Measurements from ENCODE around the gene VPS18. TPM values are rescaled to one million over a fixed set of nuclear protein-coding genes. Genes with fewer than 3 reads are reported as not detected.

The VPS18 gene
- total and polyA plus RNA-seq, 2 experiments from 2014 or later = 5.9 to 42.5 TPM

DNA sequence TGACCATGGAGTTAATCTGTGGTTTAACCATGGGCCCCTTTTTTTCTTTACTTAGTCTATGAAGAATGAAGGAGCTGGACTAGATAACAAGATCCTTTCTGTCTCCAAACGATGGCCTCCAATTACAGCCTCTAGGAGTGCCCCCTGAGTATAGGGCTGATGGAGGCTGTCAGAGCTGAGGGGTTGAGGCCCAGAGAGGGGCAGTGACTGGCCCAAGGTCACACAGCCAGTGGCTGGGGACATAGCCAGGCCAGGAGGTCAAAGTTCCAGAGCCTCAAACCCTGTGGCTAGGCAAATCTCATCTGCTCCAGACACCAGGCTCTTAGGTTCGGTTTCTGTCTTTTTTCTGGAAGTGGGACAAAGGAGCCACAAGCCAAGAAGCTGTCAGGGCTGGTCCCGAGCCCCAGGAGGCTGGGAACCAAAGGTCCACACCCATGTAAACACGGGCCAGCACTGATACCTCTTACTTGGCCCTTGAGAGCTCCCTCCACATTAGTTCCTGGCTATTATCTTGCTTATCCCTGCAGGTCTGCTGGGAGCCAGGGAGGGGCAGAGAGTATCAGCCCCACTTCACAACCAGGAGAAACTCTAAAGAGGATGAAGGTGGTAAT is 30.5 kb upstream of the VPS18 start (continued):
- TF ChIP-seq EZH2 (IDR thresholded peaks at IDR 0.05; ENCODE audit: low read depth, unreplicated experiment) = no peak
- TF ChIP-seq STAT1 (IDR thresholded peaks at IDR 0.05; ENCODE audit: unreplicated experiment) = no peak
- no peak for TF ChIP-seq EZH2phosphoT487 (IDR thresholded peaks at IDR 0.05; ENCODE audit: unreplicated experiment)
- no peak for TF ChIP-seq JUNB (IDR thresholded peaks at IDR 0.05; ENCODE audit: unreplicated experiment)
- no peak for TF ChIP-seq NANOG (IDR thresholded peaks at IDR 0.05; ENCODE audit: borderline replicate concordance)

DNA sequence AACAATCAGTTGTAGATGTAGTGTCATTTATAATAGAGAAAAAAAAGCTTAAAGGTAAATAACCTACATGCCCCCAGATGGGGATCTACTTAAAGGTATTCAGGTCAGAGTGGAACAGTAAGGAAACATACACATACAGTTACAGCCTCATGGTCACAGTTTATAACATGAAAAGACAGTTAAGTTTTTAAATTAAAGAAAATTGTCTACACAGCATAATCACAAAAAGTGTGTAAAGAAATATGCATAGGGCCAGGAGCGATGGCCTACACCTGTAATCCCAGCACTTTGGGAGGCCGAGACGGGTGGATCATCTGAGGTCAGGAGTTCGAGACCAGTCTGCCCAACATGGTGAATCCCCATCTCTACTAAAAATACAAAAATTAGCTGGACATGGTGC is 27.1 kb upstream of the VPS18 start:
- Mint-ChIP-seq H3K27me3 (ENCODE audit: insufficient read depth, low read depth, poor library complexity) (peaks cover 3% of the 10 kb centered on the region), H3K4me3 (no peak overlapping the region), H3K9me3 (no peaks in the 10 kb centered on the region), H3K4me1 (peaks cover 14% of the 10 kb centered on the region), H3K27ac (no peak overlapping the region), H3K36me3 (ENCODE audit: low read depth) (no peaks in the 10 kb centered on the region)
- no peak for DNase-seq (ENCODE audit: low spot score)
- Histone ChIP-seq H3F3A (replicated peaks; ENCODE audit: low read depth) (0 out of 2 replicates have a peak, but pooled peaks cover 4% of the 10 kb centered on the region), H3K4me3 (no peak overlapping the region), H3K79me2 (replicated peaks; ENCODE audit: insufficient read depth) (no peaks in the 10 kb centered on the region), H3K36me3 (ENCODE audit: insufficient read depth) (no peaks in the 10 kb centered on the region), H3K27ac (ENCODE audit: low read depth) (no peak overlapping the region), H3K4me1 (ENCODE audit: insufficient read depth) (peaks cover 4% of the 10 kb centered on the region), H3K27me3 (ENCODE audit: insufficient read depth) (no peaks in the 10 kb centered on the region), H4K20me1 (replicated peaks; ENCODE audit: insufficient read depth) (no peaks in the 10 kb centered on the region), H3K9me2 (ENCODE audit: insufficient read depth) (no peaks in the 10 kb centered on the region), H2AFZ (no peak overlapping the region), H3K4me2 (no peak overlapping the region)
- no peak for ATAC-seq
- TF ChIP-seq EZH2phosphoT487 (IDR thresholded peaks at IDR 0.05; ENCODE audit: unreplicated experiment) = no peak
- TF ChIP-seq, protein P1, sequence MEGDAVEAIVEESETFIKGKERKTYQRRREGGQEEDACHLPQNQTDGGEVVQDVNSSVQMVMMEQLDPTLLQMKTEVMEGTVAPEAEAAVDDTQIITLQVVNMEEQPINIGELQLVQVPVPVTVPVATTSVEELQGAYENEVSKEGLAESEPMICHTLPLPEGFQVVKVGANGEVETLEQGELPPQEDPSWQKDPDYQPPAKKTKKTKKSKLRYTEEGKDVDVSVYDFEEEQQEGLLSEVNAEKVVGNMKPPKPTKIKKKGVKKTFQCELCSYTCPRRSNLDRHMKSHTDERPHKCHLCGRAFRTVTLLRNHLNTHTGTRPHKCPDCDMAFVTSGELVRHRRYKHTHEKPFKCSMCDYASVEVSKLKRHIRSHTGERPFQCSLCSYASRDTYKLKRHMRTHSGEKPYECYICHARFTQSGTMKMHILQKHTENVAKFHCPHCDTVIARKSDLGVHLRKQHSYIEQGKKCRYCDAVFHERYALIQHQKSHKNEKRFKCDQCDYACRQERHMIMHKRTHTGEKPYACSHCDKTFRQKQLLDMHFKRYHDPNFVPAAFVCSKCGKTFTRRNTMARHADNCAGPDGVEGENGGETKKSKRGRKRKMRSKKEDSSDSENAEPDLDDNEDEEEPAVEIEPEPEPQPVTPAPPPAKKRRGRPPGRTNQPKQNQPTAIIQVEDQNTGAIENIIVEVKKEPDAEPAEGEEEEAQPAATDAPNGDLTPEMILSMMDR (conservative IDR thresholded peaks at IDR 0.05; ENCODE audit: low read depth in 2 of 2) = no peak
- TF ChIP-seq JUNB (IDR thresholded peaks at IDR 0.05; ENCODE audit: unreplicated experiment) = no peak
- no peak for TF ChIP-seq EZH2 (IDR thresholded peaks at IDR 0.05; ENCODE audit: low read depth, unreplicated experiment)
- no peak for TF ChIP-seq ZNF114 (CRISPR knock-in tag; IDR thresholded peaks at IDR 0.05)
- no peak for TF ChIP-seq NANOG (IDR thresholded peaks at IDR 0.05; ENCODE audit: borderline replicate concordance)

DNA sequence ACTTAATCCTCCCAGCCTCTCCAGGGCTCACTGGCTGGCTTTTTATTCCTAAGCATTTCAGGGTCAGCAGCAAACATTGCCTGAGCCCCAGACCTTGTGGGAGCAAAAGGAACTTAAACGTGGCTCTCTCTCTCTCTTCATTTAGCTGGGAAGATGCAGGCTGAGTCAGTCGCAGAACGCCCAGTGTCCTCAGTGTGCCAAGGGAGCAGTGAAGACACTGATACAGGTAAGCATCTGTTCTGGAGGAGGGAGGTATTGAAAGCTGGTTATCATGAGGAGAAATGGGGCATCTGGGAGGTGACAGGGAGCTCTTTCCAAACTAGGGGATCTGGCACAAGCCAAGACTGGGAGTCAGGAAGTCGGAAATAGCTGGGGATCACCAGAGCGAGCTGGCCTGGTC is 24.6 kb upstream of the VPS18 start:
- Histone ChIP-seq H3K4me2 (no peak overlapping the region), H4K20me1 (replicated peaks; ENCODE audit: insufficient read depth) (no peaks in the 10 kb centered on the region), H3K79me2 (replicated peaks; ENCODE audit: insufficient read depth) (no peaks in the 10 kb centered on the region), H3F3A (replicated peaks; ENCODE audit: low read depth) (peaks cover 9% of the 10 kb centered on the region; the same call in 1 of the 2 replicates), H3K27ac (ENCODE audit: low read depth) (no peak overlapping the region), H3K9me2 (ENCODE audit: insufficient read depth) (no peaks in the 10 kb centered on the region), H3K36me3 (ENCODE audit: insufficient read depth) (no peaks in the 10 kb centered on the region), H3K4me3 (no peak overlapping the region), H2AFZ (no peak overlapping the region), H3K27me3 (ENCODE audit: insufficient read depth) (no peaks in the 10 kb centered on the region), H3K4me1 (ENCODE audit: insufficient read depth) (peaks cover 21% of the 10 kb centered on the region)
- Mint-ChIP-seq H3K27me3 (ENCODE audit: insufficient read depth, low read depth, poor library complexity) (peaks cover 11% of the 10 kb centered on the region), H3K4me1 (peaks cover 29% of the 10 kb centered on the region), H3K27ac (no peak overlapping the region), H3K4me3 (no peak overlapping the region), H3K36me3 (ENCODE audit: low read depth) (no peaks in the 10 kb centered on the region), H3K9me3 (no peaks in the 10 kb centered on the region; the same call in 2 of the 3 replicates)
- ATAC-seq (no peak), DNase-seq (ENCODE audit: low spot score) (no peak)
- TF ChIP-seq, protein P2, sequence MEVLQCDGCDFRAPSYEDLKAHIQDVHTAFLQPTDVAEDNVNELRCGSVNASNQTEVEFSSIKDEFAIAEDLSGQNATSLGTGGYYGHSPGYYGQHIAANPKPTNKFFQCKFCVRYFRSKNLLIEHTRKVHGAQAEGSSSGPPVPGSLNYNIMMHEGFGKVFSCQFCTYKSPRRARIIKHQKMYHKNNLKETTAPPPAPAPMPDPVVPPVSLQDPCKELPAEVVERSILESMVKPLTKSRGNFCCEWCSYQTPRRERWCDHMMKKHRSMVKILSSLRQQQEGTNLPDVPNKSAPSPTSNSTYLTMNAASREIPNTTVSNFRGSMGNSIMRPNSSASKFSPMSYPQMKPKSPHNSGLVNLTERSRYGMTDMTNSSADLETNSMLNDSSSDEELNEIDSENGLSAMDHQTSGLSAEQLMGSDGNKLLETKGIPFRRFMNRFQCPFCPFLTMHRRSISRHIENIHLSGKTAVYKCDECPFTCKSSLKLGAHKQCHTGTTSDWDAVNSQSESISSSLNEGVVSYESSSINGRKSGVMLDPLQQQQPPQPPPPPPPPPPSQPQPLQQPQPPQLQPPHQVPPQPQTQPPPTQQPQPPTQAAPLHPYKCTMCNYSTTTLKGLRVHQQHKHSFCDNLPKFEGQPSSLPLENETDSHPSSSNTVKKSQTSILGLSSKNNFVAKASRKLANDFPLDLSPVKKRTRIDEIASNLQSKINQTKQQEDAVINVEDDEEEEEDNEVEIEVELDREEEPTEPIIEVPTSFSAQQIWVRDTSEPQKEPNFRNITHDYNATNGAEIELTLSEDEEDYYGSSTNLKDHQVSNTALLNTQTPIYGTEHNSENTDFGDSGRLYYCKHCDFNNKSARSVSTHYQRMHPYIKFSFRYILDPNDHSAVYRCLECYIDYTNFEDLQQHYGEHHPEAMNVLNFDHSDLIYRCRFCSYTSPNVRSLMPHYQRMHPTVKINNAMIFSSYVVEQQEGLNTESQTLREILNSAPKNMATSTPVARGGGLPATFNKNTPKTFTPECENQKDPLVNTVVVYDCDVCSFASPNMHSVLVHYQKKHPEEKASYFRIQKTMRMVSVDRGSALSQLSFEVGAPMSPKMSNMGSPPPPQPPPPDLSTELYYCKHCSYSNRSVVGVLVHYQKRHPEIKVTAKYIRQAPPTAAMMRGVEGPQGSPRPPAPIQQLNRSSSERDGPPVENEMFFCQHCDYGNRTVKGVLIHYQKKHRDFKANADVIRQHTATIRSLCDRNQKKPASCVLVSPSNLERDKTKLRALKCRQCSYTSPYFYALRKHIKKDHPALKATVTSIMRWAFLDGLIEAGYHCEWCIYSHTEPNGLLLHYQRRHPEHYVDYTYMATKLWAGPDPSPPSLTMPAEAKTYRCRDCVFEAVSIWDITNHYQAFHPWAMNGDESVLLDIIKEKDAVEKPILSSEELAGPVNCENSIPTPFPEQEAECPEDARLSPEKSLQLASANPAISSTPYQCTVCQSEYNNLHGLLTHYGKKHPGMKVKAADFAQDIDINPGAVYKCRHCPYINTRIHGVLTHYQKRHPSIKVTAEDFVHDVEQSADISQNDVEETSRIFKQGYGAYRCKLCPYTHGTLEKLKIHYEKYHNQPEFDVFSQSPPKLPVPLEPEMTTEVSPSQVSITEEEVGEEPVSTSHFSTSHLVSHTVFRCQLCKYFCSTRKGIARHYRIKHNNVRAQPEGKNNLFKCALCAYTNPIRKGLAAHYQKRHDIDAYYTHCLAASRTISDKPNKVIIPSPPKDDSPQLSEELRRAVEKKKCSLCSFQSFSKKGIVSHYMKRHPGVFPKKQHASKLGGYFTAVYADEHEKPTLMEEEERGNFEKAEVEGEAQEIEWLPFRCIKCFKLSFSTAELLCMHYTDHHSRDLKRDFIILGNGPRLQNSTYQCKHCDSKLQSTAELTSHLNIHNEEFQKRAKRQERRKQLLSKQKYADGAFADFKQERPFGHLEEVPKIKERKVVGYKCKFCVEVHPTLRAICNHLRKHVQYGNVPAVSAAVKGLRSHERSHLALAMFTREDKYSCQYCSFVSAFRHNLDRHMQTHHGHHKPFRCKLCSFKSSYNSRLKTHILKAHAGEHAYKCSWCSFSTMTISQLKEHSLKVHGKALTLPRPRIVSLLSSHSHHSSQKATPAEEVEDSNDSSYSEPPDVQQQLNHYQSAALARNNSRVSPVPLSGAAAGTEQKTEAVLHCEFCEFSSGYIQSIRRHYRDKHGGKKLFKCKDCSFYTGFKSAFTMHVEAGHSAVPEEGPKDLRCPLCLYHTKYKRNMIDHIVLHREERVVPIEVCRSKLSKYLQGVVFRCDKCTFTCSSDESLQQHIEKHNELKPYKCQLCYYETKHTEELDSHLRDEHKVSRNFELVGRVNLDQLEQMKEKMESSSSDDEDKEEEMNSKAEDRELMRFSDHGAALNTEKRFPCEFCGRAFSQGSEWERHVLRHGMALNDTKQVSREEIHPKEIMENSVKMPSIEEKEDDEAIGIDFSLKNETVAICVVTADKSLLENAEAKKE (CRISPR knock-in tag; IDR thresholded peaks at IDR 0.05) = no peak
- TF ChIP-seq EZH2phosphoT487 (IDR thresholded peaks at IDR 0.05; ENCODE audit: unreplicated experiment) (no peak), POLR2AphosphoS5 (IDR thresholded peaks at IDR 0.05; ENCODE audit: low read depth) (no peak)
